Prostate gland (tissue), 2 donors: Measurements from ENCODE around the gene ZNF184.

Experiments used
- POLR2A ChIP-seq: fragments of 450-650 bp; IDR thresholded peaks from one replicate; pipeline ENCODE4 v1.6.1; 2016; ENCODE audit warnings: antibody characterized with exemption, mild to moderate bottlenecking
- POLR2AphosphoS5 ChIP-seq: sonication (generic); formaldehyde crosslinking; IDR thresholded peaks from one replicate; pipeline ENCODE4 v1.6.1; 2017; ENCODE audit warnings: antibody characterized with exemption
- TF ChIP-seq, protein P1 (sequence below), 4 experiments: fragments of 200-600 bp in 2 of 4; fragments of 450-650 bp in 2 of 4; sonication (generic) in 2 of 4; IDR thresholded peaks; 1 replicate in 3 of 4; 2 replicates in 1 of 4; pipeline ENCODE4 v1.5.1; 2016 to 2019; ENCODE audit warnings: antibody characterized with exemption in 4 of 4, mild to moderate bottlenecking in 2 of 4, moderate library complexity in 2 of 4

DNA sequence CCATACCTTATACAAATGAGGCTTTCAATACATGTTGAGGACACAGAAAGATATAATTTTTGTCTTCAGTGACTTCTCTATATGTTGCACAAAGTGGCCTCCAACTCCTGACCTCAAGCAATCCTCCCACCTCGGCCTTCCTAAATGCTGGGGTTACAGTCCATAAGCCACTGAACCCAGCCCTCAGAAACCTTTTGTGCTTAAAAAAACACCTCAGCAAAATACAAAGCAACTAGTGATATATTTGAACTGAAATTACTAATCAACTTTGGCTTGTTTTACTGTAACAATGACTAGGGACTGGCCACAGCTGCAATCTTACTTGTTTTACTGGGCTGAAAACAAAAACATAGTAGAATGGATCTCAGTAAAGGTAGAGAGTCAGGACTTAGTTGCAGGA is 3.2 kb upstream of the ZNF184 start:
- TF ChIP-seq POLR2A, result no peak
- TF ChIP-seq, protein P1, sequence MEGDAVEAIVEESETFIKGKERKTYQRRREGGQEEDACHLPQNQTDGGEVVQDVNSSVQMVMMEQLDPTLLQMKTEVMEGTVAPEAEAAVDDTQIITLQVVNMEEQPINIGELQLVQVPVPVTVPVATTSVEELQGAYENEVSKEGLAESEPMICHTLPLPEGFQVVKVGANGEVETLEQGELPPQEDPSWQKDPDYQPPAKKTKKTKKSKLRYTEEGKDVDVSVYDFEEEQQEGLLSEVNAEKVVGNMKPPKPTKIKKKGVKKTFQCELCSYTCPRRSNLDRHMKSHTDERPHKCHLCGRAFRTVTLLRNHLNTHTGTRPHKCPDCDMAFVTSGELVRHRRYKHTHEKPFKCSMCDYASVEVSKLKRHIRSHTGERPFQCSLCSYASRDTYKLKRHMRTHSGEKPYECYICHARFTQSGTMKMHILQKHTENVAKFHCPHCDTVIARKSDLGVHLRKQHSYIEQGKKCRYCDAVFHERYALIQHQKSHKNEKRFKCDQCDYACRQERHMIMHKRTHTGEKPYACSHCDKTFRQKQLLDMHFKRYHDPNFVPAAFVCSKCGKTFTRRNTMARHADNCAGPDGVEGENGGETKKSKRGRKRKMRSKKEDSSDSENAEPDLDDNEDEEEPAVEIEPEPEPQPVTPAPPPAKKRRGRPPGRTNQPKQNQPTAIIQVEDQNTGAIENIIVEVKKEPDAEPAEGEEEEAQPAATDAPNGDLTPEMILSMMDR (IDR thresholded peaks at IDR 0.05), result no peak
- TF ChIP-seq POLR2AphosphoS5, result no peak
